Astrocyte (in vitro differentiated cells and primary cell): Measurements from ENCODE around the gene GID4. TPM values are rescaled to one million over a fixed set of nuclear protein-coding genes. Genes with fewer than 3 reads are reported as not detected.

Experiments used
- DNase-seq: peaks from one replicate; pipeline ENCODE4 v3.0.0-alpha.2; 2010; ENCODE audit warnings: low read depth
- FAIRE-seq: peaks from 2 replicates; lab custom pipeline; 2011; peaks lifted over from hg19 to GRCh38; lab: Jason Lieb, UNC
- H2AFZ ChIP-seq: 2 replicates; pipeline ENCODE4 v1.6.0; 2012; ENCODE audit warnings: low read depth, low read length, inconsistent platforms
- H3K27ac ChIP-seq: 2 replicates; pipeline ENCODE4 v1.5.1; 2011; ENCODE audit warnings: low read depth, low read length, inconsistent platforms
- H3K27me3 ChIP-seq: 2 replicates; pipeline ENCODE4 v1.6.0; 2011; ENCODE audit warnings: low read length, inconsistent platforms; ENCODE audit not compliant: insufficient read depth
- H3K36me3 ChIP-seq: 2 replicates; pipeline ENCODE4 v1.5.1; 2011; ENCODE audit warnings: low read length, inconsistent platforms; ENCODE audit not compliant: insufficient read depth
- H3K4me1 ChIP-seq: 2 replicates; pipeline ENCODE4 v1.5.1; 2011; ENCODE audit warnings: low read length, inconsistent platforms; ENCODE audit not compliant: insufficient read depth
- H3K4me2 ChIP-seq: 2 replicates; pipeline ENCODE4 v1.6.0; 2012; ENCODE audit warnings: low read length, inconsistent platforms
- H3K4me3 ChIP-seq: 2 replicates; pipeline ENCODE4 v1.5.1; 2011; ENCODE audit warnings: low read depth, mild to moderate bottlenecking, low read length, inconsistent platforms; ENCODE audit not compliant: insufficient read depth
- H3K79me2 ChIP-seq: 2 replicates; pipeline ENCODE4 v1.6.0; 2012; ENCODE audit warnings: mild to moderate bottlenecking, low read length, inconsistent platforms; ENCODE audit not compliant: insufficient read depth
- H3K9ac ChIP-seq: 2 replicates; pipeline ENCODE4 v1.6.0; 2012; ENCODE audit warnings: mild to moderate bottlenecking, low read length, inconsistent platforms
- H3K9me3 ChIP-seq: 2 replicates; pipeline ENCODE4 v1.5.1; 2012; ENCODE audit warnings: low read depth, mild to moderate bottlenecking, low read length, inconsistent platforms; ENCODE audit not compliant: insufficient read depth
- H4K20me1 ChIP-seq: 2 replicates; pipeline ENCODE4 v1.6.0; 2012; ENCODE audit warnings: low read length, inconsistent platforms; ENCODE audit not compliant: insufficient read depth
- H3K27ac Mint-ChIP-seq: one replicate; pipeline ENCODE4 v1.8.0; 2021; ENCODE audit warnings: mild to moderate bottlenecking, mixed read lengths; ENCODE audit not compliant: unreplicated experiment
- H3K27me3 Mint-ChIP-seq: one replicate; pipeline ENCODE4 v1.8.0; 2021; ENCODE audit warnings: low read depth, mixed read lengths; ENCODE audit not compliant: unreplicated experiment
- H3K36me3 Mint-ChIP-seq: one replicate; pipeline ENCODE4 v1.8.0; 2021; ENCODE audit warnings: low read depth, mixed read lengths; ENCODE audit not compliant: unreplicated experiment
- H3K4me1 Mint-ChIP-seq: one replicate; pipeline ENCODE4 v1.8.0; 2021; ENCODE audit warnings: low read depth, mixed read lengths; ENCODE audit not compliant: unreplicated experiment
- H3K4me3 Mint-ChIP-seq: one replicate; pipeline ENCODE4 v1.8.0; 2021; ENCODE audit warnings: mild to moderate bottlenecking, moderate library complexity, mixed read lengths; ENCODE audit not compliant: unreplicated experiment
- H3K9me3 Mint-ChIP-seq: one replicate; pipeline ENCODE4 v1.8.0; 2021; ENCODE audit warnings: mild to moderate bottlenecking, mixed read lengths; ENCODE audit not compliant: unreplicated experiment
- CTCF ChIP-seq: IDR thresholded peaks from 2 replicates; pipeline ENCODE4 v1.5.1; 2011; ENCODE audit warnings: low read depth, mild to moderate bottlenecking, inconsistent platforms, low read length, moderate library complexity; ENCODE audit not compliant: insufficient read depth
- EZH2 ChIP-seq: IDR thresholded peaks from 2 replicates; pipeline ENCODE4 v1.6.1; 2012; ENCODE audit warnings: mild to moderate bottlenecking, low read length, inconsistent platforms; ENCODE audit not compliant: insufficient read depth
- total RNA-seq: library from RNA; stranded (reverse); gene quantifications from 2 replicates; pipeline ENCODE4 v1.2.1, GENCODE V29; 2021

GID4 gene
- total RNA-seq, 1 donor from 2014 or later: 9.9 TPM

- no peak for TF ChIP-seq CTCF
- TF ChIP-seq EZH2: no peak
- Mint-ChIP-seq H3K4me3 (no peak overlapping the region), H3K27me3 (peaks cover 6% of the 10 kb centered on the region), H3K36me3 (no peaks in the 10 kb centered on the region), H3K4me1 (no peaks in the 10 kb centered on the region), H3K9me3 (peaks cover 7% of the 10 kb centered on the region), H3K27ac (no peak overlapping the region)
- no peak overlapping the region for H3K4me2 ChIP-seq
- DNase-seq: no peak
- H2AFZ ChIP-seq: no peak overlapping the region
- H3K27me3 ChIP-seq: no peaks in the 10 kb centered on the region
- H3K9me3 ChIP-seq: no peaks in the 10 kb centered on the region
- no peaks in the 10 kb centered on the region for H3K4me1 ChIP-seq
- H3K27ac ChIP-seq: no peak overlapping the region
- no peak for FAIRE-seq
- no peak overlapping the region for H3K9ac ChIP-seq
- no peaks in the 10 kb centered on the region for H4K20me1 ChIP-seq
- no peak overlapping the region for H3K4me3 ChIP-seq
- no peaks in the 10 kb centered on the region for H3K79me2 ChIP-seq
- no peaks in the 10 kb centered on the region for H3K36me3 ChIP-seq
These were observed 76.9 kb downstream of the GID4 start for GRCh38 chr17:18116078-18116477.

GRCh38 chr17:18117533-18117932, 78.3 kb downstream of the GID4 start:
- Mint-ChIP-seq H3K4me1 (no peaks in the 10 kb centered on the region), H3K4me3 (no peak overlapping the region), H3K9me3 (peaks cover 7% of the 10 kb centered on the region), H3K36me3 (no peaks in the 10 kb centered on the region), H3K27ac (no peak overlapping the region), H3K27me3 (peaks cover 6% of the 10 kb centered on the region)
- Histone ChIP-seq H3K4me2 (no peak overlapping the region), H3K9ac (no peak overlapping the region), H4K20me1 (no peaks in the 10 kb centered on the region), H2AFZ (no peak overlapping the region), H3K9me3 (no peaks in the 10 kb centered on the region), H3K36me3 (no peaks in the 10 kb centered on the region), H3K4me1 (no peaks in the 10 kb centered on the region), H3K4me3 (no peak overlapping the region), H3K79me2 (no peaks in the 10 kb centered on the region), H3K27ac (no peak overlapping the region), H3K27me3 (no peaks in the 10 kb centered on the region)
- TF ChIP-seq CTCF (no peak), EZH2 (no peak)
- DNase-seq: no peak
- FAIRE-seq: no peak

Other genes with a start within 250 kb of the GID4 start
- gene SREBF1, start 202.4 kb upstream of the GID4 start, total RNA-seq: 59.2 and 65.6 TPM in 2 replicates
- 50.3 and 54.4 TPM in 2 replicates for gene TOM1L2, start 67.0 kb upstream of the GID4 start, total RNA-seq
- 0.43 and 1.1 TPM in 2 replicates for gene DRC3, start 66.5 kb upstream of the GID4 start, total RNA-seq
- 24.8 and 27.9 TPM in 2 replicates for gene ATPAF2, start 240 bp upstream of the GID4 start, total RNA-seq
- 32.2 and 35.0 TPM in 2 replicates for gene DRG2, start 48.5 kb downstream of the GID4 start, total RNA-seq
- 0.32 and 0.48 TPM in 2 replicates for gene MYO15A, start 69.3 kb downstream of the GID4 start, total RNA-seq
- 92.6 and 104 TPM in 2 replicates for gene ALKBH5, start 144.4 kb downstream of the GID4 start, total RNA-seq
- 43.5 and 44.6 TPM in 2 replicates for gene LLGL1, start 186.2 kb downstream of the GID4 start, total RNA-seq
- 227 and 257 TPM in 2 replicates for gene FLII, start 219.3 kb downstream of the GID4 start, total RNA-seq
- 11.6 and 14.1 TPM in 2 replicates for gene MIEF2, start 221.3 kb downstream of the GID4 start, total RNA-seq